NCI-H1105 treated with DMSO at 0.1 percent for 48 hours (cell line): ENCODE results near the gene GH1.
"Not testable (repeated sequence)": the region's sequence is repeated elsewhere in the genome, so short reads cannot be mapped to it uniquely, and the experiment has no call there.

ENCODE experiments used
- DNase-seq: peaks from one replicate; lab custom pipeline; 2025; lab: John Stamatoyannopoulos, UW

GH1 gene

GRCh38 chr17:63926164-63926563, 7.5 kb upstream of the GH1 start:
- no peak for DNase-seq

- DNase-seq, result no peak
Measured at GRCh38 chr17:63925615-63926014, 7.0 kb upstream of the GH1 start.

DNA sequence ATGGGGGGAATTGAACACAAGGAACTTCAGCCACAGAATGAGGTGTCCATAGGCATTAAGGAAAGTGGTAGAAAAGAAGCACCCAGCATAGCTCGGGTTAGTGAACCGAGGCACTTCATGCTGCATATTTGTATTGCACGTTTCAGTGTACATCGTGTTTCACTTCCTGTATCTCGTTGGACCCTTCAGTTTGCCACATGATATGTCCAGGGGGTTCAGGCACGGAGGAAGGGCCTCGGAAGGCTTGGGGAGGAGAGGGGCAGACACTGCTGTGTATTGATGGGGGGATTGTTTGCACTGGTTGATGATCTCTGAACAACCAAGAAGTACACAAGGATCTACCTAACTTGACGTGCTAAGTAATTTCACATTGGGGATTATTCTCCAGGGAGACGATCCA, 3.8 kb upstream of the GH1 start:
- not testable (repeated sequence) for DNase-seq

DNA sequence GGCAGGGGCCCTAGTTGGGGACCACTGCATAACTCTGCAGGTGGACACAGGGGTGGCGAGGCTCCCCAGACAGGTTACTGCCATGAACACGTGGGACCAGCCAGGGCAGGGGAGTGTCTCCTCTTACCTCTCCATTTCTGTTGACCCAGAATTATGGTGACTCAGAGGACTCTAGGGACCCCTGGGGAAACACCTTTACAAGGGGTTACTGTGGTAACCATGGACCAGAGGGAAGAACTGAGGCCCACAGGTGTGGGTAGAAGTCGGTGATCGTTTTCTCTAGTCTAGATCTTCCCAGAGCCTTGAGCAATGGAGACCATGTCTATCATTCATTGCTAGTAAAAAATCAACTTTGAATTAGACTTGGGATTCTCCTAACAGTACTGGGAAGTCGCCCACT, 2.1 kb upstream of the GH1 start:
- DNase-seq, result not testable (repeated sequence)

DNA sequence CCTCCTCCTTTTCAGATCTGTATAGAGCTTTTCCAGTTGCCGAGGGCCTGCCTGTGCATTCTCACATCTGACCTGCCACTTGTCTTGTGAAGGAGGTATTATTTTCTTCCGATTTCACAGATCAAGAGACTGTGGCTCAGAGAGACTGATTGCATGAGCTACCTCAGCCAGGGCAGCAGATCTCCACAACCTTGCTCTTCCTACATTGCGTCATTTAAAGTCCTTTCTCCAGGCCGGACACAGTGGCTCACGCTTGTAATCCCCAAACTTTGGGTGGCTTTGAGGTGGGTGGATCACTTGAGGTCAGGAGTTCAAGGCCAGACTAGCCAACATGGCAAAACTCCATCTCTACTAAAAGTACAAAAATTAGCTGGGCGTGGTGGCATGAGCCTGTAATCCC, 1.4 kb upstream of the GH1 start:
- DNase-seq, result not testable (repeated sequence)

DNA sequence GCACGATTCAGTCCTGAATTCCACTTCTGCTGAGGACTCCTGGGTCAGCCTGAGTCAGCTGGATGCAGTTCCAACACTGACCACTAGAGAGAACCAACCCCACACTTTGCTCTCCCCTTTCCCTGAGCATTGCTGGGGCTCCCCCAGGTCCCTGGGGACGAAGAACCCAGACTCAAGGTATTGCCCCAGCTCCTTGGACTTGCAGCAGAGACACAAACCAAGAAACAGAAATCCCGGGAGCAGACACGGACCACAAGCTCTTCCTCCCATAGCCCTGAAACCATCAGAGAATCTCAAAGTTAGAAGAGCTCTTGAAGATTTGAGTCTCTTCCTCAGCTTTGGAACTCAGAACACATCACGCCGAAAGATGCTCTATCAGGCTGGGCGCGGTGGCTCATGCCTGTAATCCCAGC, 678 bp upstream of the GH1 start:
- peak; percentile 27 for DNase-seq

- no peak for DNase-seq
Measured at GRCh38 chr17:63918305-63918704, 334 bp downstream of the GH1 start.

DNA sequence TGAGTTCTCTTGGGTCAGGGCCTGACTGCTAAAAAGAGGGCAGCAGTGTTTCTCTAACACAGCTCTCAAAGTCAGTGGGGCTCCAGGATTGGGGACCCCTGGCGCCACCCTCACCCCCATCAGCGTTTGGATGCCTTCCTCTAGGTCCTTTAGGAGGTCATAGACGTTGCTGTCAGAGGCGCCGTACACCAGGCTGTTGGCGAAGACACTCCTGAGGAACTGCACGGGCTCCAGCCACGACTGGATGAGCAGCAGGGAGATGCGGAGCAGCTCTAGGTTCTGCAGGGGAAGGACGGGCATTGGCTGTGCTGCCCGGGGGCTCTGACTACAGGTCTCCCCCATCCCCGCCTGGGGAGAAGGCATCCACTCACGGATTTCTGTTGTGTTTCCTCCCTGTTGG, 993 bp downstream of the GH1 start:
- DNase-seq, result no peak

DNA sequence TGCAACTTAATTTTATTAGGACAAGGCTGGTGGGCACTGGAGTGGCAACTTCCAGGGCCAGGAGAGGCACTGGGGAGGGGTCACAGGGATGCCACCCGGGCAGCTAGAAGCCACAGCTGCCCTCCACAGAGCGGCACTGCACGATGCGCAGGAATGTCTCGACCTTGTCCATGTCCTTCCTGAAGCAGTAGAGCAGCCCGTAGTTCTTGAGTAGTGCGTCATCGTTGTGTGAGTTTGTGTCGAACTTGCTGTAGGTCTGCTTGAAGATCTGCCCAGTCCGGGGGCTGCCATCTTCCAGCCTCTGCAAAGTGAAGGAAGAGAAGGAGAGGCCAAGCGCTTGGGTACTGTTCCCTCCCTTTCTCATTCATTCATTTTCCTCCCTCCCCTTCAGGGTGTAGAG, 1.4 kb downstream of the GH1 start:
- not testable (repeated sequence) for DNase-seq

GRCh38 chr17:63916566-63917185, 2.0 kb downstream of the GH1 start:
- DNase-seq, result no peak

DNA sequence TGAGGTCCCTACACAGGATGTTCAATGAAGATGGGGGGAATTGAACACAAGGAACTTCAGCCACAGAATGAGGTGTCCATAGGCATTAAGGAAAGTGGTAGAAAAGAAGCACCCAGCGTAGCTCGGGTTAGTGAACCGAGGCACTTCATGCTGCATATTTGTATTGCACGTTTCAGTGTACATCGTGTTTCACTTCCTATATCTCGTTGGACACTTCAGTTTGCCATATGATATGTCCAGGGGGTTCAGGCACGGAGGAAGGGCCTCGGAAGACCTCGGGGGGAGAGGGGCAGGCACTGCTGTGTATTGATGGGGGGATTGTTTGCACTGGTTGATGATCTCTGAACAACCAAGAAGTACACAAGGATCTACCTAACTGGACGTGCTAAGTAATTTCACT, 2.9 kb downstream of the GH1 start:
- not testable (repeated sequence) for DNase-seq

GRCh38 chr17:63914471-63914870, 4.2 kb downstream of the GH1 start:
- no peak for DNase-seq

DNA sequence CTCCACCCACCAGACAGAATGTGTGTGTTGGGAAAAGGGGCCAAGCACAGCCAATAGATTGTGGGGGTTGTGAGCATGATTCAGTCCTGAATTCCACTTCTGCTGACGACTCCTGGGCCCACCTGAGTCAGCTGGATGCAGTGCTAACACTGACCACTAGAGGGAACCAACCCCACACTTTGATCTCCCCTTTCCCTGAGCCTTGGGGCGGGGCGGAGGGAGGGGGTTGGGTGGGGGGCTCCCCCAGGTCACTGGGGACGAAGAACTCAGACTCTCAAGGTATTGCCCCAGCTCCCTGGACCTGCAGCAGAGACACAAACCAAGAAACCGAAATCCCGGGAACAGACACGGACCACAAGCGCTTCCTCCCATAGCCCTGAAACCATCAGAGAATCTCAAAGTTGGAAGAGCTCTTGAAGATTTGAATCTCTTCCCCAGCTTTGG, 7.0 kb downstream of the GH1 start:
- peak; percentile 11 for DNase-seq

GRCh38 chr17:63911041-63911635, 7.5 kb downstream of the GH1 start, which contains the start of gene CSHL1:
Gene CSHL1 (minus strand): TSS chr17:63911258. CDS start chr17:63911196, 62 bp downstream.
- no peak for DNase-seq

DNA sequence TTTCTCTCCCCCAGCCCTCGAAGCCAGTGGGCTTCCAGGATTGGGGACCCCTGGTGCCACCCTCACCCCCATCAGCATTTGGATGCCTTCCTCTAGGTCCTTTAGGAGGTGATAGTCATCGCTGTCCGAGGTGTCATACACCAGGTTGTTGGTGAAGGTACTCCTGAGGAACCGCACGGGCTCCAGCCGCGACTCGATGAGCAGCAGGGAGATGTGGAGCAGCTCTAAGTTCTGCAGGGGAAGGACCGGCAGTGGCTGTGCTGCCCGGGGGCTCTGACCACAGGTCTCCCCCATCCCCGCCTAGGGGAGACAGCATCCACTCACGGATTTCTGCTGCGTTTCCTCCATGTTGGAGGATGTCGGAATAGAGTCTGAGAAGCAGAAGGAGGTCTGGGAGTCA, 8.5 kb downstream of the GH1 start:
- no peak for DNase-seq

DNA sequence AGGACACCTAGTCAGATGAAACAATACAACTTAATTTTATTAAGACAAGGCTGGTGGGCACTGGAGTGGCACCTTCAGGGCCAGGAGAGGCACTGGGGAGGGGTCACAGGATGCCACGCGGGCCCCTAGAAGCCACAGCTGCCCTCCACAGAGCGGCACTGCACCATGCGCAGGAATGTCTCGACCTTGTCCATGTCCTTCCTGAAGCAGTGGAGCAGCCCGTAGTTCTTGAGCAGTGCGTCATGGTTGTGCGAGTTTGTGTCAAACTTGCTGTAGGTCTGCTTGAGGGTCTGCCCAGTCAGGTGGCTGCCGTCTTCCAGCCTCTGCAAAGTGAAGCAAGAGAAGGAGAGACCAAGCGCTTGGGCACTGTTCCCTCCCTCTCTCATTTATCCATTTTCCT, 9.1 kb downstream of the GH1 start:
- not testable (repeated sequence) for DNase-seq

DNA sequence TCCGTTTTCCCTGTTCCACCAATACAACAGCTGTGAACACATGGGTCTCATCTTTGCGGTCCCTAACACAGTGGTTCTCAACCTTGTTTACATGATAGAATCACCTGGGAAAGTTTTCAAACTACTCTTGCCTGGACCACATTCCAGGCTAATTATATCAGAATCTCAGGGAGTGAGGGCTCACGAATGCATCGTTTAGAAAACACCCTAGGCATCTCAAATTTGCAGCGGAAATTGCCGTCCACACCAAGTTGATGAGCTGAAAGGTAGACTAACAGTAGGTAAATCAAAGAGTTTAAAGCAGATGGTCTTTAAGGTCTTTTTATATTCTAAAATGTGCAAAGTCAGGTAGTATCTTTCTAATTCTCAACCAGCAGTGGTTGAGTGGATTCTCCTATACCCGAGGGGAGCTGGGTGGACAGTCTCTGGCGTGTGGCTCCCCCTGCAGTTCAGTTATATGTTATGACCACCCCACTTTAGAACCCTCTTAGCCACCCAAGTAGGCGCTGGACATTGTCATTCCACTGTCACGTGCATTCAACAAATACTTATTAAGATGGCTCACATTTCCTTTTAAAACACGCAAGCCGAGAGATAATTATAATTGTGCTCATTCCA, 11.4 kb downstream of the GH1 start:
- DNase-seq, result not testable (repeated sequence)

DNA sequence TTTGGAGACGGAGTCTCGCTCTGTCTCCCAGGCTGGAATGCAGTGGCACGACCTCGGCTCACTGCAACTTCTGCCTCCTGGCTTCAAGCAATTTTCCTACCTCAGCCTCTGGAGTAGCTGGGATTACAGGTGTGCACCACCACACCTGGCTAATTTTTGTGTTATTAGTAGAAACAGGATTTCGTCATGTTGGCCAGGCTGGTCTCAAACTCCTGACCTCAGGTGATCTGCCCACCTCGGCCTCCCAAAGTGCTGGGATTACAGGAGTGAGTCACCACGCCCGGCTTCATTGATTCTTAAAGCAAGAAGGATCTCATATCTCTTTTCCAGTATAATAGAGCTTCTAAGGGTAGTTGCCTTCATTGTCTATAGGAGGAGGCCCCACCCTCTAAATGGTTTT, 13.8 kb downstream of the GH1 start:
- not testable (repeated sequence) for DNase-seq

DNA sequence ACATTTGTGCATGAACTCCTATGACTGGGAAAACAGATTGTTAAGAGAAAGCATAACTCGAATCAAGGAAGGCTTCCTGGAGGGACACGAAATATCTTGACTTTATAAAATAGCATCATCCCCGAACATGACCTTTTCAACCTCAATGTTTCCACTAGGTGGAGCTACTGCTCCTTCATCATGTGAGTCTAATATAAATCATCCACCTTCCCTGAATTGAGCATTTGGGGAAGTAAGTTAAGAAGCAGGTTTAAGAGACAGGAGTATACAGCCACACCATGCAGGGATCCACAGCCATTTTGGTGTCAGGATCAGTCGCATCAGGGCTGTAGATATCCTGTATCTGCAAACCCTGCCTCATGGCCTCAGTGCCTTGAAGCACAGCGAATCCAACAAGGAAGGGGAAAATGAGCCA, 14.8 kb downstream of the GH1 start:
- not testable (repeated sequence) for DNase-seq

DNA sequence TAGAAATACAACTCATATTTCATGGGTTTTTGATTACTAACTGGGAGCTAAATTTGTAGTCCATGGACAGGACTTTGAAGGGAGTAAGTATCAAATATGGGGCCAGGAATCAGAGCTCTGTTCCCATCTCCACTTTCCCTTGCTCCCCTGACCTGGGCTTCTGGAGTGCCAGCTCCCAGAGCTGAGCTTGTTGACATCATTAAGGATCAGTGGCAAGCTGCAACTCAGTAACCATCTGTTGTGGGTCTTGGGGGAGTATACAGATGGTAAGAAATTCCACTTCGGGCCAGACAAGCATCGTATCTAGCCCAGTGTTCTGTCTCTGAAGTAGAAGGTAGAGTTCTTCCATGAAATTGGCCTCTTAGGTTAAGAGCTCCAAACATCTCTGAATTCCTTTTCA, 16.7 kb downstream of the GH1 start:
- DNase-seq, result not testable (repeated sequence)

DNA sequence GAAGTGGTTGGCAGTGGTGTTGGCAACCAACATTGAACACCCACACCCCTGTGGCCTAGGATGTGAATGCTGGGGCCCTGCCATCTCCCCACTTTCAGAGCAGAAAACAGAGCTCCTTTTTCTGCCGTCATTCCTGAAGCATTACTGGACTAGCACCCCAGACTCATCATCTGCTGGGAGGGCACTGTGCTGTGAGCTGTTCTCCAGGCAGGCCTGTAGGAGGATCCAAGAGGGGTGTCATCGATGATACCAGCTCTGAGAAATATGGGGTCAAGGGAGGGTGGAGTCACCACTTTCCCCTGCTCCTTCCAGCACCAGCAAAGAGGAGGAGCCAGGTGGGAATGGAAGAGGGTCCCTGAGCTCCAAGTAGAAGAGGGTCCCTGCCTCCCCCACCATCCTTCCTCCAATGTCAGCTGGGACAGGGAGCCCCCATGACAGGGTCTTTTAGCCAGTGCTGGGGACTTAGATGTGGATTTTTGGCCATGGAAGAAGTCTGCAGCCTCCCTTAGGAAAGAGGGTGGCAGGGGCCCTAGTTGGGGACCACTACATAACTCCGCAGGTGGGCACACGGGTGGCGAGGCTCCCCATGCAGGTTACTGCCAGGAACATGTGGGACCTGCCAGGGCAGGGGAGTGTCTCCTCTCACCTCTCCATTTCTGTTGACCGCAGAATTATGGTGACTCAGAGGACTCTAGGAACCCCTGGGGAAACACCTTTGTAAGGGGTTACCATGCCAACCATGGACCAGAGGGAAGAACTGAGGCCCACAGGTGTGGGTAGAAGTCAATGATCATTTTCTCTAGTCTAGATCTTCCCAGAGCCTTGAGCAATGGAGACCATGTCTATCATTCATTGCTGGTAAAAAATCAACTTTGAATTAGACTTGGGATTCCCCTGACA, 19.5 kb downstream of the GH1 start:
- not testable (repeated sequence) for DNase-seq
